ENCODE results near the gene ATOSB.

ATOSB gene

DNA sequence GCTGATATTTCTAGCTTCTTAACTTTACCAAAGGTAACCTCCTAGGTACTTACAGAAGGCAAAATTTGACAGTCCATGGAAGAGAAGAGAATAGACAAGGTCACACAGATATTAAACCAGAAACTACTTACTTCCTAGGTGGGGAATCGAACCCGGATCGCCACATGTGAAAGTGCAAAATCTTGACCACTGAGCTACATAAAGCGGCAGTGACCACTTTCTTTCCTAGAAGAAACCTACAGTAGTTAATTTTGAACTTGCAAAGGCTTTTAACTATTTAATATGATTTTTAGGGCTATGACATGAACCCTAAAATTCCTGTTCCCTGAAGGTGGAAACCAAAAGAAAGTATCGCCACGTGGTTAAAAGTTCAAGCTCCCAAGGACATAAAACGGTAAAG, 20.3 kb upstream of the ATOSB start:
- peaks cover 17% of the 10 kb centered on the region for H3K9me3 Mint-ChIP-seq
- no peaks in the 10 kb centered on the region for H3K36me3 Mint-ChIP-seq (ENCODE audit: low read depth)
- H3K27ac Mint-ChIP-seq, result no peak overlapping the region
- H3K27me3 Mint-ChIP-seq (ENCODE audit: low read depth), result no peaks in the 10 kb centered on the region
- no peaks in the 10 kb centered on the region for H3K4me1 Mint-ChIP-seq (ENCODE audit: low read depth)
- H3K4me3 Mint-ChIP-seq, result no peak overlapping the region

DNA sequence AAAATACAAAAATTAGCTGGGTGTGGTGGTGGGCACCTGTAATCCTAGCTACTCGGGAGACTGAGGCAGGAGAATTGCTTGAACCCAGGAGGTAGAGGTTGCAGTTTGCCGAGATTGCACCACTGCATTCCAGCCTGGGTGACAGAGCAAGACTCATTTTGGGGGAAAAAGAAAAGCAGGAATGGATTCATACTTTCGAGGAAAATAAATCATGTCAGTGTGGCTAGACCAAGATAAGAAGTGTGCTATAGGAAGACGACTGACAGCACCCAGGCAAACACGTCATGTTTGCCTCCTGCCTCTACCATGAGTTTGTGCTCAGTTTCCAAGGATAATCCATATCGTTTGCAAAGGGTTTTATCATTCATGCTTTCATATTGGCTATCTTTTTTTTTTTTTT, 19.3 kb upstream of the ATOSB start:
- Mint-ChIP-seq H3K4me1 (ENCODE audit: low read depth) (no peaks in the 10 kb centered on the region), H3K9me3 (peaks cover 12% of the 10 kb centered on the region), H3K27me3 (ENCODE audit: low read depth) (no peaks in the 10 kb centered on the region), H3K36me3 (ENCODE audit: low read depth) (no peaks in the 10 kb centered on the region), H3K4me3 (no peak overlapping the region), H3K27ac (no peak overlapping the region)

DNA sequence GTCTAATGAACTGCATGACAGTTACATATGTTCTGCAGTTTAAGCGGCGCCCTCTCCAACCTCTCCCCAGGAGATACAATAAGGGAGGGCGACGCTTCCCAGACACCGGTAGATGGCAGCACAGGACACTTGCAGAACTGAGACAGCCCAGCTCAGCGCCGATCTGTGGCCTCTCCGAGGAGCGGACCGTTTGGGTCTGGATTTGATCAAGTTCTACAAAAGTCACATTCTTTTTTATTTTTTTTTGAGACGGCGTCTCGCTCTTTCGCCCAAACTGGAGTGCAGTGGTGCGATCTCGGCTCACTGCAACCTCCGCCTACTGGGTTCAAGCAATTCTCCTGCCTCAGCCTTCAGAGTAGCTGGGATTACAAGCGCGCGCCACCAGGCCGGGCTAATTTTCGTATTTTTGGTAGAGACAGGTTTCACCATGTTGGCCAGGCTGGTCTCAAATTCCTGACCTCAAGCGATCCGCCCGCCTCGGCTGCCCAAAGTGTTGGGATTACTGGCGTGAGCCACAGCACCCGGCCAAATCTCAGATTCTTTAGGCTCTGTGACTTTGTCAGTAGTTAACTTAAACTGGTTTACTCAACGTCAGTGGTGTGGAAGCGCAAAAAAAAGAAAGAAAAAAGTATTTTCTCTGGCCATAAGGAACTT, 1.4 kb upstream of the ATOSB start:
- no peaks in the 10 kb centered on the region for H3K27me3 Mint-ChIP-seq (ENCODE audit: low read depth)
- H3K4me3 Mint-ChIP-seq, result peak overlapping the region; percentile 99
- no peaks in the 10 kb centered on the region for H3K9me3 Mint-ChIP-seq

DNA sequence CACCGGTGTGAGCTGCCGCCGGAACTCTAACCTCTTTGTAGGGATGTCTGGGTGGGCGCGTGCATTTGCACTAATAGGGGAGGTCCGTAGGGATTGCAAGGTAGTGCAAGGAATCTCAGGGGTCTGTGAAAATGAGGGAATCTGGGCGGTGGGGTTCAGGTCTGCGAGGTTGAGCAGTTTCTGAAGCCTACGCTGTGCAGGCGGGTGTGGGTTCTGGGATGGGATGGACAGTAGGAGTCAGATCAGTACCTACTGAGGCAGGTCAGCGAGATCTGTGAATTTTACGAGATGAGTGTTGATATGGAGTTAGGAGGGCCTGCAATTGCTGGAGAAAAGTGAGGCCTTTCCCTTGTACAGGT, 856 bp upstream of the ATOSB start:
- Mint-ChIP-seq H3K36me3 (ENCODE audit: low read depth) (peaks cover 4% of the 10 kb centered on the region), H3K9me3 (no peaks in the 10 kb centered on the region), H3K4me1 (ENCODE audit: low read depth) (peaks cover 45% of the 10 kb centered on the region), H3K27me3 (ENCODE audit: low read depth) (no peaks in the 10 kb centered on the region), H3K4me3 (peak overlapping the region; percentile 99), H3K27ac (peak overlapping the region; percentile 95)

More for the DNA sequence above, 1.4 kb upstream of the ATOSB start:
- H3K4me1 Mint-ChIP-seq (ENCODE audit: low read depth), result peaks cover 40% of the 10 kb centered on the region
- H3K36me3 Mint-ChIP-seq (ENCODE audit: low read depth), result peaks cover 4% of the 10 kb centered on the region
- H3K27ac Mint-ChIP-seq, result peak overlapping the region; percentile 95

DNA sequence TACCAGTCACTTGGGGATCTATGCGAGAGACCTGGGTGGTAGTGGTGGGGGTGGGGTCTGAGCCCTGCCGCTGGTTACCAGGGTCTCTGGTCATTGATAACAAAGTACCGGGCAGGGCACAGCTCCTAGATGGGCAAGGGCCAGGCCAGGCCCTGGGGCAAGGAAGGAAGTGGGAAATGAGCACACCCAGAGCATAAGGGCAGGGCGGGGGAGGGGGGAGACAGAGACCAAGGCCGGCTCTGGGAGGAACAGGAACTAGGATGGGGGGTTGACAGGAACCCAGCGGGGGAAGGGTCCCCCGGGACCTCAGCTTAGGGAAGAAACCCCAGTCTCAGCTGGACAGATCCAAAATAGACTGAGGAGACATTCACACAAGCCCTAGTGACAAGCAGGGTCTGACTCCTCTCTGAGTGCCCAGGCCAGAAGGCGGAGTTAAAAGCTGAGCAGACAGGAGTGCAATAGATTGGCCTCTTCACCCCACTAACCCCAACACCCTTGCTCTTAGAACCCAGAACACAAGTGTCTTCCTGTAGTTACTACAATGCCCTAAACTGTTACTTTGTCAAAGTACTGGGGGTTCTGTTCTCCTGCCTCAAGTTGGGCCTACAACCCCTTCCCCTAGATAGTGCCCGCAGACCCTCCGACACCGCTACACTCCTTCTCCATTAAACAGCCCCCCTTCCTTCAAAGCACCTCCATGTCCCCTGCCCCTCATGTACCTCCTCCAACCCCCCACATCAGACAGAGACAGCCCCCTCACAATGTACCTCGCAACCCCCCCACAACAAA, 628 bp downstream of the ATOSB start:
- no peaks in the 10 kb centered on the region for H3K27me3 Mint-ChIP-seq (ENCODE audit: low read depth)
- H3K4me3 Mint-ChIP-seq, result peak overlapping the region; percentile 99
- no peaks in the 10 kb centered on the region for H3K9me3 Mint-ChIP-seq
- peaks cover 53% of the 10 kb centered on the region for H3K4me1 Mint-ChIP-seq (ENCODE audit: low read depth)
- H3K36me3 Mint-ChIP-seq (ENCODE audit: low read depth), result peaks cover 4% of the 10 kb centered on the region
- H3K27ac Mint-ChIP-seq, result peak overlapping the region; percentile 95

DNA sequence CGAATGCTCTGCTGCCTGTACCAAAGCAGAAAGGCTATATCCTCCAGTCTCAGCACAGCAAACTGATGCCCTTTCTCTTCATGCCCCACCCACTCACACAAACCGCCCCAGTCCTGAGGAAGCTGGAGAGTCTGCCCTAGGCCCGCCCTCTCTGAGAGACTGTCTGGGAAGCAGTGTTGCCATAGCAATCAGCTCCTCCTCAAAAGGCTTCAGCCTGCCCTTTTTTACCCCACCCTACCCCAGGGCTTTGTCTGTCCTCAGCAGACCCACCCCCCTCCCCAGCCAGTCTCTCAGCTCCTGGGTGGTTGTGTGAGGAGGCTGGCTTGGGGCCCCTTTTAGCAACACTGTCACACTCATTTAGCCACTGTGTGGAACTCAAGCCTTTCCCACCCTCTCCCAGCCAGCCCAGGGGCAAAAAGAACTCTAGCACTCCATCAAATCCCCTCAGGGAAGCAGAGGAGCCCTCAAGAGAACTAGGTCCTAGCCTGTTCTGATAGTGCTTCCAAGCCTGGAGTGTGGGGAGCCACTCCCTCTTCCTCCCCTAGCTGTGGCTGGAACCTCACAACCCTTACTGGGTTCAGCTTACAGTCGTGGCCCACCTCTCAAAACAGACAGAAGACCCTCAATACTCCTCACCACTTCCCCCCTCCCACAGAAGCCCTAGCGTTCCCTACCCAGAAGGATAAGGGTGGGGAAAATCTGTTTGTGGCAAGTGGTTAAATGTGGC, 1.4 kb downstream of the ATOSB start:
- Mint-ChIP-seq H3K27ac (peak overlapping the region; percentile 95), H3K9me3 (no peaks in the 10 kb centered on the region), H3K4me3 (peak overlapping the region; percentile 99), H3K4me1 (ENCODE audit: low read depth) (peaks cover 56% of the 10 kb centered on the region), H3K27me3 (ENCODE audit: low read depth) (no peaks in the 10 kb centered on the region), H3K36me3 (ENCODE audit: low read depth) (peaks cover 4% of the 10 kb centered on the region)

DNA sequence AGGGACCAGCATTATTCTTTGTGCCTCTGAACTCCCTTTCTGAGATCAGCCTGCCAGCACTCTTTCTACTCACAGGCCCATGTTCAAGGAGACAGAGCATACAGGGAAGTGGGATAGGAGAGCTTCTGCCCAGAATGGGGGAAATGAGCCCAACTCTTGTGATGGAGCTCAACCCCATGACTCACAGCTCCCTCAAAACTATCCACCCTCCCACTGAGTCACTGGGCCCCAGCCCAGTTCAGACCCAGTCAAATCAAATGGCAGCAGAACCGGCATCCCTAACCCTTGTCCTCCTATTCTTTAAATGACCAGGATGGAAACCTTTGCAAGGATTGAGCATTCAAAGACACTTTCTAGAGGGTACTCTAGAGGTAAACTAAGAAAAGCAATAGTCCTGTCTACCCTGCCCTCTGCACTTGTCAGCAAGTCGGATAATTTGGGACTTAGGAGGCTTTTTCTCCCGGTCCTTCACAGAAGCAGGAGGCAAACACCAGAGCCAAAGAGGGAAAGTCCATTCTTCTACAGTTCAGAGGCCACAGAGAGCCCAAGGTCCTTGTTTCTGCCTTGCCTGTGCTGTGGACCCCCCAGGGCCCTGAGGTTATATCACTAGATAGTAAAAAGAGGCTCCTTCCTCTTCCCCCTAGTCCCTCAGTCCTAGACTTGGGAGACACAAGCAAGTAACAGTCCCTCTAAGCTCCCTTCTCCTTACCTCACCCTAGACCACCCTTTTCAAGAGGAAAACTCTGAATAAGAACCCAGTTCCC, 3.2 kb downstream of the ATOSB start:
- Mint-ChIP-seq H3K4me1 (ENCODE audit: low read depth) (peaks cover 61% of the 10 kb centered on the region), H3K4me3 (peak overlapping the region; percentile 78), H3K36me3 (ENCODE audit: low read depth) (peaks cover 9% of the 10 kb centered on the region), H3K27me3 (ENCODE audit: low read depth) (no peaks in the 10 kb centered on the region), H3K9me3 (no peaks in the 10 kb centered on the region), H3K27ac (peak overlapping the region; percentile 86)

DNA sequence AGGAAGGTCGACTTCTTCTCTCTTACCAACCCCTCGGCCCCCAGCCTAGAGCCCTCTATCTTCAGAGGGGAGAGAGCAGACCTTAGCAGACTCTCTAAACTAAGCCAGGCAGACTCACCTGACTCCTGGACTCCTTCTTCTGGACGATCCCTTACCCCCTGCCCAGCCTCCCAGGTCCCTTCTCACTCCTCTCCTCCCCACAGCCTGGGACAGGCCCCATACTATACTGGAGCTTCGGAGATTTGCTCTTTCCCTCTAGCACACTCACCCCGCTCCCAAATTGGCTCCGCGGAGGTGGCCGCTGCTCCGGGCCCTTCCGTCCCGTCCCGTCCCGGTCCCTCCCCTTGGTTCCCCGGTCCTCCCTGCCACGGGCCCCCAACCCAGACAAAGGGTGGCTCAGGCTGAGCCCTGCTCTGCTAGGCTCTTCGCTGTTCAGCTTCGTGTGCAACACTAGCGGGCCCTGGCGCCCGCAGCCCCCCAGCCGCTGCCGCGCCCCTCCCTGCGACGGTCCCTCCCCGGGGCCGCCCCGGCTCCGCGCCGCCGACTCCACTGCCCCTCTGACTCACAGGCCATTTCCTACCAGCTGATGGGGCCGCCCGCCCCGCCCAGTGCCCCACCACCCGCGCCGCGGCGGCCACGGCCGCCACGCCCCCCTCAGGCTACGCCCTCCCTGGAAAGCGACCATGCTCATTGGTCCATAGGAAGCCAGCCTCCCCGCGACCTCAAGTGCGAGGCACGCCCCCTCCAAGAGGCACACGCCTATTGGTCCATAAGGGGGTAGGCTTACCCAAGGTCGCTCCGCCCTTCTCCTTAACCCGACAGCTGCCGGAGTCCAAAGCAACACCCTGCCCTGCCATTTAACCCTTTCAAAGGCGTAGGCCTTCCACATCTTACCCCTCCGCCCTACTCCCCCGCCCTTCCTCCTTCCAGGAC, 4.4 kb downstream of the ATOSB start:
- peaks cover 53% of the 10 kb centered on the region for H3K4me1 Mint-ChIP-seq (ENCODE audit: low read depth)
- peak overlapping the region; percentile 86 for H3K27ac Mint-ChIP-seq
- H3K9me3 Mint-ChIP-seq, result no peaks in the 10 kb centered on the region
- H3K36me3 Mint-ChIP-seq (ENCODE audit: low read depth), result peaks cover 9% of the 10 kb centered on the region
- peak overlapping the region; percentile 78 for H3K4me3 Mint-ChIP-seq
- H3K27me3 Mint-ChIP-seq (ENCODE audit: low read depth), result no peaks in the 10 kb centered on the region

DNA sequence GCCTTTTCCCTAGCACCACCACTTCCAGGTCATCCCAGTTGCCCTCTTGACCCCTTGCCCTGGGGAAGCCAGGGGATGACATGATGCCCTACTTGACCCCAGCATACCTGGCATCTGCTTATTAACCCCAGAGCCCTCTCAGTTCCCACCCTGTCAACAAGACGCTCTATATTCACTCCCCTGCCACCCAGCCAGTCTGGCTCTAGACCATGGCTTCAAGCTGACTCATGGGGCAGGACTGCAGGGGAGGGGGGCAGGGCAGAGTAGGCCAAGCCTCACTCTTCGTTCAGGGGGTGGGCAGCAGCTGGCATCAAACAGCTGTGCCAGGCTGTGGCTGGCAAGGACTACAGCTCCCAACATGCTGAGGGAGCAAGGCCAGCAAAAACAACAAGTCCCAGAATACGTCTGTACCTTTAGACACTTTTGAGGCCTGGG, 5.3 kb downstream of the ATOSB start:
- peak overlapping the region; percentile 33 for H3K4me3 Mint-ChIP-seq
- no peaks in the 10 kb centered on the region for H3K27me3 Mint-ChIP-seq (ENCODE audit: low read depth)
- H3K4me1 Mint-ChIP-seq (ENCODE audit: low read depth), result peaks cover 49% of the 10 kb centered on the region
- H3K36me3 Mint-ChIP-seq (ENCODE audit: low read depth), result peaks cover 14% of the 10 kb centered on the region
- no peak overlapping the region for H3K27ac Mint-ChIP-seq
- H3K9me3 Mint-ChIP-seq, result no peaks in the 10 kb centered on the region

DNA sequence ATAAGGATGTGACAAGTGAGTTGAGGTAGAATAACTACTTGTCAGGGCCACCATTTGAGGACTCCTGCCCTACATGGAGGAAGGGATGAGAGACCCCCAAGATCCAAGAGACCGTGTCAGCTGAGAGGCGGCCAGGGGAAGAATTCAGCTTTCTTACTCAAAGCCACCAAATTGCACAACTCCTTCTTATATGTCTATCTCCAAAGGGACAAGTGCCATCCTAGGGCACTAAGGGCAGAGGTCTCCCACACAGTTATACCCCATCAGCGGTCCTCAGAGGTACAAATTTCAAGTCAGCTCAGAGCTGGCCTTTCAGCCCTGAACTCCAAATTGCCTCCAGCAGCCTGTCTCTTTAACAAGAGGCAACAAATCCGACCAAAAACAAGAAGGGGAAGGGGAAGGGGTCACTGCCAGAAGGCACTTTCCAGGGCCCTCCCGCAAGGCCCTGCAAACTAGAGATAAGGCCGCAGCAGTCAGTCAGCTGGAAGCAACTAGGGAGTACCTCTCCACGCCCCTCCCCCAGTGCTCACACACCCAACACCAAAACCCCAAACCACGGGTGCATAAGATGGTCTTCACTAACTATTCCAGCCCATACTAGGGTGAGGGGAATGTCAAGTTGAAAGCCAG, 6.6 kb downstream of the ATOSB start:
- Mint-ChIP-seq H3K36me3 (ENCODE audit: low read depth) (peaks cover 21% of the 10 kb centered on the region), H3K4me1 (ENCODE audit: low read depth) (peaks cover 37% of the 10 kb centered on the region), H3K27me3 (ENCODE audit: low read depth) (no peaks in the 10 kb centered on the region), H3K4me3 (no peak overlapping the region), H3K9me3 (no peaks in the 10 kb centered on the region), H3K27ac (no peak overlapping the region)

DNA sequence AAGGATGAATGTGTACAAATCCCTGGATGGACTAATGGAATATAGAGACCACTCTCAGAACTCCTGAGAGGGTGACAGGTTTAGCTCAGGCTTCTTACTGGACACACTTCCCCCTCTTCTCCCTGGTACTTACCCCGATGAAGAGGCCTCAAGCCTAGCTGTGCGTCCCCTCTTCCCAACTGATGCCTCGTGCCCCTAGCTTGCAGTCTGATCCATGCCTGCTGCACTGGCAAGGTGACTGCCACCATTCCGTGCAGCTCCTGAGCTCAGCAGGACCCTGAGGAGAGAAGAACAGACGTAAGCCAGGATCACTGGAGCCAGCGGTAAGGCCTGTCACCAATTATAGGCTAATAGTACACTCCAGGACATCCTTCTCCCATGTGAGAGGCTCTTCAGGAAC, 7.2 kb downstream of the ATOSB start:
- H3K4me3 Mint-ChIP-seq, result no peak overlapping the region
- H3K36me3 Mint-ChIP-seq (ENCODE audit: low read depth), result peaks cover 17% of the 10 kb centered on the region
- H3K9me3 Mint-ChIP-seq, result no peaks in the 10 kb centered on the region
- H3K4me1 Mint-ChIP-seq (ENCODE audit: low read depth), result peaks cover 36% of the 10 kb centered on the region
- no peak overlapping the region for H3K27ac Mint-ChIP-seq
- no peaks in the 10 kb centered on the region for H3K27me3 Mint-ChIP-seq (ENCODE audit: low read depth)

DNA sequence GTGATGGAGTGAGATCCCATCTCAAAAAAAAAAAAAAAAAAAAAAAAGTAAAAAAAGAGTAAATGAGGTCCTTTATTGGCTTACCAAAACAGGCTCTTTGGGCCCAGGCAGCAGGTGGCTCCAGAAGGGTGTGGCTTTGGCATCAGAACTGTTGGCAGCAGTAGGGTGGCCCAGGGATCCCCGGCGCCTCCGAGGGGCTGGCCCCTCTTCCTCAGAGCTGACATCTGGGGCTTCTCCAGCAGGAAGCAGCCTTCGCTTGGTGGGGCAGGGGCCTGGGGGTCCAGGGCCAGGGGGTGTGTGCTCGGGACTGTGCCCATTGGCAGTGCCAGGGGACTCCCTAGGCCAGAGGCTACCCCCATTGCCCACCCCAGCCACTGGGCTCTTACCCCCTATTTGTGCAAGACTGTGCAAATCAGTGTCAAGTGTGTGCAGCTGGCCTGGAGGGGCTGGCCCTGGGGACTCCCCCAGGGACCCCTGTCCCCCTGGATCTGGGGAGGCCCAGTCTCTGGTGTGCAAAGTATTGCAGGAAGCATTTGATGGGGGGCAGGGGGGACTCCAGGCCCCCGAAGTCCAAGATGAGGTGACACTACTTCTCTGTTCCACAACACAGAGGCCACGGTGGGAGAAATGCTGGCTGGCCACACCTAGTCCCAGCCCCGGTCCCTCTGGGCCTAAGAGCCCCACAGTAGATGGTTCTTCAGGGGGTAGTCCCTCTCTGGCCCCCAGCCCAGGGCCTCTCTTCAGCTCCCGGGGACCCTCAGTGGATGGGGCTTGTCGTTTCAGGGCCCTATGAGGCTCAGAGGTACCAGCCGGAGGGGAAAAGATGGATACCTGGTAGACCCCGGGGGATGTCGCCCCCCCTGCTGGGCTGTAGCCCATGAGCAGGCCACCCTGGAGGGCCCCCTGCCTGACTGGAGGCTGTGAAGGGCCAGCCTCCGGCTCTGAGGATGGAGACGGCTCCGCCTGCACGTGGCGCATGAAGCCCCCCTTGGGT, 8.1 kb downstream of the ATOSB start:
- peaks cover 39% of the 10 kb centered on the region for H3K4me1 Mint-ChIP-seq (ENCODE audit: low read depth)
- no peak overlapping the region for H3K4me3 Mint-ChIP-seq
- H3K9me3 Mint-ChIP-seq, result no peaks in the 10 kb centered on the region
- peaks cover 20% of the 10 kb centered on the region for H3K36me3 Mint-ChIP-seq (ENCODE audit: low read depth)
- no peaks in the 10 kb centered on the region for H3K27me3 Mint-ChIP-seq (ENCODE audit: low read depth)
- no peak overlapping the region for H3K27ac Mint-ChIP-seq

Measured in T-helper 1 cell treated with Interleukin-12 subunit alpha and Interleukin-12 subunit beta and Interleukin-4 antibody, amounts not matched to agents 30 μg/mL and 1 μg/mL, for 36 hours (primary cell).